Progenitor cell of endocrine pancreas (in vitro differentiated cells): Measurements from ENCODE around the gene LZTFL1. TPM values are rescaled to one million over a fixed set of nuclear protein-coding genes. Genes with fewer than 3 reads are reported as not detected.

Experiments used
- DNase-seq: peaks from one replicate; pipeline ENCODE4 v3.0.0; 2021; ENCODE audit warnings: low spot score; ENCODE audit not compliant: unreplicated experiment
- H3K27ac Mint-ChIP-seq: 2 replicates; pipeline ENCODE4 v1.8.0; 2021; ENCODE audit warnings: mild to moderate bottlenecking, moderate library complexity, mixed read lengths
- H3K27me3 Mint-ChIP-seq: 2 replicates; pipeline ENCODE4 v1.8.0; 2021; ENCODE audit warnings: mixed read lengths
- H3K36me3 Mint-ChIP-seq: 2 replicates; pipeline ENCODE4 v1.8.0; 2022; ENCODE audit warnings: mixed read lengths; ENCODE audit not compliant: insufficient read depth
- H3K4me1 Mint-ChIP-seq: 2 replicates; pipeline ENCODE4 v1.8.0; 2021; ENCODE audit warnings: low read depth, mixed read lengths
- H3K4me3 Mint-ChIP-seq: 2 replicates; pipeline ENCODE4 v1.8.0; 2021; ENCODE audit warnings: low read depth, mild to moderate bottlenecking, moderate library complexity, mixed read lengths
- H3K9me3 Mint-ChIP-seq: 2 replicates; pipeline ENCODE4 v1.8.0; 2021; ENCODE audit warnings: low read depth, mixed read lengths
- total RNA-seq: library from RNA; stranded (reverse); gene quantifications from 2 replicates; pipeline ENCODE4 v1.2.1, GENCODE V29; 2021
- TF ChIP-seq, protein P1 (sequence below): fragments of 200-600 bp; sonication (generic); IDR thresholded peaks from one replicate; pipeline ENCODE4 v1.5.0; 2021; ENCODE audit warnings: antibody characterized with exemption, mild to moderate bottlenecking; ENCODE audit not compliant: unreplicated experiment

The LZTFL1 gene
- total RNA-seq, 1 donor from 2014 or later = 28.1 TPM

GRCh38 chr3:45878124-45878523 is 36.2 kb upstream of the LZTFL1 start:
- H3K36me3 Mint-ChIP-seq = no peaks in the 10 kb centered on the region

DNA sequence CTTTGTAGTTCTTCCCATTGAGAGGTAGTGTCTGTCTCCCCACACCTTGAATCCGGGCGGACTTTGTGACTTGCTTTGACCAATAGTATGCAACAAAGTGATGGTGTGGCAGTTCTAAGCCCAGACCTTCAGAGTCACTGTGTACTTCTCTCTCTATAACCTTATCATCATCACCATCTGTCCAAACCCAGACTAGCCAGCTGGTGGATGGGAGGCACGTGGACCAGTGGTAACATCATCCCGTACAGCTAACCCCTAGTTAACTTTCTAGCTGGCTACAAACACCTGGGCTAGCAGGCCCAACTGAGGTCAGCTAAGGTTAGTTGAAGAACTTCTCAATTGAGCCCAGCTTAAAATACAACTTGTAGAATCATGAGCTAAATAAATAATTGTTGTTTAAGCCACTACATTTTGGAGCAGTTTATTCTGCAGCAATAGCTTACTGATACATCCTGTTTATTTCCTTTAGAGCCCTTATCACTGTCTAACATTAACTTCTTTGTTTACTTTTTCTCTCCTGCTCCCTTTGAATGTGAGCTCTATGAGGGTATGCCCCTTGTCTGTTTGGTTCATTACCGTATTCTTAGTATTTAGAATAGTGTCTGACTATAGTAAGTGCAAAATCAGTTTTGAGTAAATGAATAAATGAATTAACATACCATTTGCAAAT is 32.9 kb upstream of the LZTFL1 start:
- Mint-ChIP-seq H3K36me3 (no peaks in the 10 kb centered on the region), H3K27ac (no peak overlapping the region), H3K9me3 (peaks cover 3% of the 10 kb centered on the region), H3K4me3 (no peak overlapping the region), H3K4me1 (no peaks in the 10 kb centered on the region), H3K27me3 (no peaks in the 10 kb centered on the region)
- no peak for DNase-seq
- TF ChIP-seq, protein P1, sequence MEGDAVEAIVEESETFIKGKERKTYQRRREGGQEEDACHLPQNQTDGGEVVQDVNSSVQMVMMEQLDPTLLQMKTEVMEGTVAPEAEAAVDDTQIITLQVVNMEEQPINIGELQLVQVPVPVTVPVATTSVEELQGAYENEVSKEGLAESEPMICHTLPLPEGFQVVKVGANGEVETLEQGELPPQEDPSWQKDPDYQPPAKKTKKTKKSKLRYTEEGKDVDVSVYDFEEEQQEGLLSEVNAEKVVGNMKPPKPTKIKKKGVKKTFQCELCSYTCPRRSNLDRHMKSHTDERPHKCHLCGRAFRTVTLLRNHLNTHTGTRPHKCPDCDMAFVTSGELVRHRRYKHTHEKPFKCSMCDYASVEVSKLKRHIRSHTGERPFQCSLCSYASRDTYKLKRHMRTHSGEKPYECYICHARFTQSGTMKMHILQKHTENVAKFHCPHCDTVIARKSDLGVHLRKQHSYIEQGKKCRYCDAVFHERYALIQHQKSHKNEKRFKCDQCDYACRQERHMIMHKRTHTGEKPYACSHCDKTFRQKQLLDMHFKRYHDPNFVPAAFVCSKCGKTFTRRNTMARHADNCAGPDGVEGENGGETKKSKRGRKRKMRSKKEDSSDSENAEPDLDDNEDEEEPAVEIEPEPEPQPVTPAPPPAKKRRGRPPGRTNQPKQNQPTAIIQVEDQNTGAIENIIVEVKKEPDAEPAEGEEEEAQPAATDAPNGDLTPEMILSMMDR = no peak

More at GRCh38 chr3:45878124-45878523, 36.2 kb upstream of the LZTFL1 start:
- Mint-ChIP-seq H3K27ac (no peak overlapping the region), H3K4me1 (peaks cover 3% of the 10 kb centered on the region), H3K9me3 (peaks cover 3% of the 10 kb centered on the region), H3K27me3 (no peaks in the 10 kb centered on the region), H3K4me3 (no peak overlapping the region)
- DNase-seq = no peak
- TF ChIP-seq, protein P1 = no peak

DNA sequence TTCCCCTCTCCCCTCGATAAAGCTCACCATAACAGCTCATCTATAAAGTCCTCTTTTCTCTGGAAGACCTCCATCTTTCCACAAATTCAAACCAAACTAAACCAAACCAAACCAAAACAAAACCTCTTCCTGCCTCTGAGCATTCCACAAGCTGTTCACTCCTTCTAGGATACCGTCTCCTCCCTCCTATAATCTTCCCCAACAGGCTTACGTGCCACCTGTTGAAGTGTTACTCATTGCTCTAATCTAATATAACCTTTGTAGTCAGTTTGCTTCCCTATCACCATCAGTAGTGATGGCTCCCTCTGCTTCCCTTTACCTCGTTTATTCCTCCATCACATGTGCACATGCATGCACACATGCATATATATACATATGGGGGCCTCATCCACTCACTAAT is 31.7 kb upstream of the LZTFL1 start:
- TF ChIP-seq, protein P1 = no peak
- Mint-ChIP-seq H3K9me3 (peaks cover 3% of the 10 kb centered on the region), H3K36me3 (no peaks in the 10 kb centered on the region), H3K27ac (no peak overlapping the region), H3K4me1 (no peaks in the 10 kb centered on the region), H3K4me3 (no peak overlapping the region), H3K27me3 (no peaks in the 10 kb centered on the region)
- DNase-seq = no peak

DNA sequence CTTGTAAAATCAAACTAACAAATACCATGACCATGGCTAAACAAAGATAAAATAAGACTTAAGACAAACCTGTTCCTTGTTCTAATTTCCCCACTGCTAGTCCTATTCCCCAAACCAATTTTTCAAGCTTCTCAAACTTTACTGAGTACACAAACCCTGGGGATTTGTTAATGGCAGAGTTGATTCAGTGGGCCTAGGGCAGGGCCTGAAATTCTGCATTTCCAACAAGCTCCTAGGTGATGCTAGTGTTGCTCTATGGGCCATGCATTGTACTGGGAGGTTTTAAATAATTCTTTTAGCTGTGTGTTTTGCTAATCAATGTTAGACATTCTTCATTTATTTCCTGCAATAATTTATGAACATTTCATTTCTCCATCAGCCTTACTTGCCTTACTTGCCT is 31.1 kb upstream of the LZTFL1 start:
- DNase-seq = no peak
- no peak overlapping the region for H3K27ac Mint-ChIP-seq
- no peaks in the 10 kb centered on the region for H3K36me3 Mint-ChIP-seq
- TF ChIP-seq, protein P1 = no peak
- peaks cover 3% of the 10 kb centered on the region for H3K9me3 Mint-ChIP-seq
- H3K27me3 Mint-ChIP-seq = no peaks in the 10 kb centered on the region
- no peak overlapping the region for H3K4me3 Mint-ChIP-seq
- peaks cover 1% of the 10 kb centered on the region for H3K4me1 Mint-ChIP-seq

DNA sequence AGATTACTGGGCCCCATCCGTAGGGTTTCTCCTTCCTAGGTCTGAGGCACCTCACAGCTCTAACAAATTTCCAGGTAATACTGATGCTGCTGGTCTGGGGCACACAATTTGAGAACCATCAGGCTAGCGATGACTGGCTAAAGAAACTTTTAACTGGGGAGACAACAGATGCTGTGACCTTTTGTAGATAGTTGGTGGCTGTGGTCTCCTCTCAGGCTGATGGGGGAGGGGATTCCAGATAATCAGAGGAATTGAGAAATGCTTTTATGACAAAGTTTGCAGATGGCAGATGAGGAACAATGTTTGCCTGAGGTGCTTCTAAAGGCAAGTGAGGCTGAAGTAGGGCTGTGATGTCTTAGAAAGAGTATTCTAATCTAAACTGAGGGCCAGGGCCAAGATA is 30.6 kb upstream of the LZTFL1 start:
- Mint-ChIP-seq H3K36me3 (no peaks in the 10 kb centered on the region), H3K4me1 (peaks cover 1% of the 10 kb centered on the region), H3K27me3 (no peaks in the 10 kb centered on the region), H3K4me3 (no peak overlapping the region), H3K27ac (no peak overlapping the region), H3K9me3 (peaks cover 3% of the 10 kb centered on the region)
- no peak for DNase-seq
- TF ChIP-seq, protein P1 = no peak
